PC-9 (cell line): ENCODE results near the gene ALKBH6. TPM values are rescaled to one million over a fixed set of nuclear protein-coding genes. Genes with fewer than 3 reads are reported as not detected.

Experiments used
- BruUV-seq: library from RNA; stranded (reverse); fragments of 400-500 nt; replicated peaks from 2 replicates; lab custom pipeline; 2021; lab: Mats Ljungman, UMichigan
- CTCF ChIA-PET: fragments of 300-600 bp; sonication (Branson Sonifier 250); formaldehyde crosslinking; loops from one replicate; lab custom pipeline; 2022; ENCODE audit warnings: antibody characterized with exemption; lab: Charles Lee
- POLR2A ChIA-PET: fragments of 300-600 bp; sonication (Branson Sonifier 250); formaldehyde crosslinking; loops from one replicate; lab custom pipeline; 2022; ENCODE audit warnings: antibody characterized with exemption; ENCODE audit not compliant: unreplicated experiment; lab: Charles Lee
- DNase-seq, 2 experiments: peaks; one replicate each; pipeline versions ENCODE4 v3.0.0 to v3.0.0-alpha.2; 2015 to 2022; ENCODE audit warnings: mixed read lengths in 1 of 2
- H2AFZ ChIP-seq: fragments of 200-600 bp; sonication (generic); 2 replicates; pipeline ENCODE4 v1.8.1; 2017; ENCODE audit warnings: antibody characterized with exemption
- H3F3A ChIP-seq: fragments of 200-600 bp; sonication (generic); 2 replicates; pipeline ENCODE4 v1.8.1; 2017; ENCODE audit warnings: antibody characterized with exemption, mild to moderate bottlenecking, low read depth; ENCODE audit not compliant: insufficient read depth
- H3K27ac ChIP-seq: fragments of 200-600 bp; sonication (generic); 2 replicates; pipeline ENCODE4 v1.6.1; 2016; ENCODE audit warnings: mixed run types
- H3K27me3 ChIP-seq: fragments of 200-600 bp; sonication (generic); 2 replicates; pipeline ENCODE4 v1.6.1; 2016; ENCODE audit warnings: low read depth, mixed run types; ENCODE audit not compliant: insufficient read depth
- H3K36me3 ChIP-seq: fragments of 200-600 bp; sonication (generic); 2 replicates; pipeline ENCODE4 v1.6.1; 2016; ENCODE audit warnings: low read depth, mixed run types
- H3K4me1 ChIP-seq: fragments of 200-600 bp; sonication (generic); replicated peaks from 2 replicates; pipeline ENCODE4 v1.6.1; 2016; ENCODE audit warnings: mixed run types; ENCODE audit not compliant: insufficient read depth
- H3K4me2 ChIP-seq: fragments of 200-600 bp; sonication (generic); 2 replicates; pipeline ENCODE4 v1.6.1; 2017; ENCODE audit warnings: mixed run types
- H3K4me3 ChIP-seq: fragments of 200-600 bp; sonication (generic); 2 replicates; pipeline ENCODE4 v1.6.1; 2016; ENCODE audit warnings: mixed run types
- H3K79me2 ChIP-seq: fragments of 200-600 bp; sonication (generic); 2 replicates; pipeline ENCODE4 v1.6.1; 2017; ENCODE audit warnings: low read depth, mixed run types
- H3K9me2 ChIP-seq: fragments of 200-600 bp; sonication (generic); 2 replicates; pipeline ENCODE4 v1.8.1; 2017; ENCODE audit warnings: mild to moderate bottlenecking; ENCODE audit not compliant: insufficient read depth
- H3K9me3 ChIP-seq: fragments of 200-600 bp; sonication (generic); 2 replicates; pipeline ENCODE4 v1.8.1; 2016; ENCODE audit warnings: low read depth; ENCODE audit not compliant: insufficient read depth
- H4K20me1 ChIP-seq: fragments of 200-600 bp; sonication (generic); 2 replicates; pipeline ENCODE4 v1.8.1; 2017; ENCODE audit not compliant: insufficient read depth
- EZH2 ChIP-seq: fragments of 200-600 bp; sonication (generic); IDR thresholded peaks from 2 replicates; pipeline ENCODE4 v1.8.0; 2017; ENCODE audit warnings: antibody characterized with exemption, low read depth
- intact Hi-C: fragments of 100-400 bp; cut with micrococcal nuclease; formaldehyde crosslinking; loops from one replicate; pipeline ENCODE4 v1.10.0; 2022; ENCODE audit not compliant: unreplicated experiment
- total RNA-seq: library from RNA; stranded (reverse); gene quantifications from 2 replicates; pipeline ENCODE4 v1.2.3, GENCODE V29; 2021
- TF ChIP-seq, protein P1 (sequence below): fragments of 200-600 bp; sonication (generic); conservative IDR thresholded peaks from 2 replicates; pipeline ENCODE4 v1.6.1; 2017; ENCODE audit warnings: mixed run types, antibody characterized with exemption, mild to moderate bottlenecking, moderate library complexity

ALKBH6 gene
- total RNA-seq, 1 experiment from 2014 or later, result 55.1 TPM

DNA sequence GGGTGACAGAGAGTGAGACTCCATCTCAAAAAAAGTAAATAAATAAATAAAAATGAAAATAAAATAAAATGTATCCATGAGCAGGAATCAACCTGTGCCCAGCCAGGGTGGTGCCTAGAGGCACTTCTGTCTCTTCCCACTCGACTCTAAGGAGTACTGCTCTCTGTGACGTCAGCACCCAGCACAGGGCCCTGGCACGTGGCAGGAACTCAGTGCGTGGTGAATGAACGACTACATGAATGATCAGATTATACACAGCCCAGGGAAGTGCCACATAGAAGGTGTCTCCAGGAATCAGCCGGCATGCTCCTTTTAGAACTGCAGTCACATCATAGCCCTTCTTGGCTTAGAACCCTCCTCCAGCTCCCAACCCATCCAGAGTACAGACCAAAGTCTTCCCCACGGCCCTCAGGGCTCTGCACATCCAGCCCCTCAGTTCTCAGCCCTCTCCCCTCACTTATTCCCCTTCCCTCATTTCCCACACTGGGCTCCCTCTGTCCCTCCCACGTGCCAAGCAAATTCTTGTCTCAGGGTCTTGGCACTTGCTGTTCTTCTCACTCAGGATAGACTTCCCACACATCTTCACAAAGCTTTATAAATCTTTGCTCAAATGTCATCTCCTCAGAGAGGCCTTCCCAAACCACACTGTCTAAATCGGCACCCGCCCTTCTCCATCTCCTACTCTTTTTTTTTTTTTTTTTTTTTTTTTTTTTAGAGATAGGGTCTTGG, 14.5 kb upstream of the ALKBH6 start:
- Histone ChIP-seq H2AFZ (no peak overlapping the region), H3K9me3 (no peaks in the 10 kb centered on the region), H3K36me3 (no peaks in the 10 kb centered on the region), H3K27ac (no peak overlapping the region), H3F3A (no peaks in the 10 kb centered on the region), H3K4me1 (no peaks in the 10 kb centered on the region), H3K4me2 (no peak overlapping the region), H3K4me3 (no peak overlapping the region), H3K9me2 (no peaks in the 10 kb centered on the region), H4K20me1 (no peaks in the 10 kb centered on the region), H3K27me3 (no peaks in the 10 kb centered on the region), H3K79me2 (no peaks in the 10 kb centered on the region)
- DNase-seq, result no peak
- BruUV-seq, result no TSS peak
- POLR2A ChIA-PET, result no interaction called here
- CTCF ChIA-PET, result no interaction called here
- TF ChIP-seq, protein P1, sequence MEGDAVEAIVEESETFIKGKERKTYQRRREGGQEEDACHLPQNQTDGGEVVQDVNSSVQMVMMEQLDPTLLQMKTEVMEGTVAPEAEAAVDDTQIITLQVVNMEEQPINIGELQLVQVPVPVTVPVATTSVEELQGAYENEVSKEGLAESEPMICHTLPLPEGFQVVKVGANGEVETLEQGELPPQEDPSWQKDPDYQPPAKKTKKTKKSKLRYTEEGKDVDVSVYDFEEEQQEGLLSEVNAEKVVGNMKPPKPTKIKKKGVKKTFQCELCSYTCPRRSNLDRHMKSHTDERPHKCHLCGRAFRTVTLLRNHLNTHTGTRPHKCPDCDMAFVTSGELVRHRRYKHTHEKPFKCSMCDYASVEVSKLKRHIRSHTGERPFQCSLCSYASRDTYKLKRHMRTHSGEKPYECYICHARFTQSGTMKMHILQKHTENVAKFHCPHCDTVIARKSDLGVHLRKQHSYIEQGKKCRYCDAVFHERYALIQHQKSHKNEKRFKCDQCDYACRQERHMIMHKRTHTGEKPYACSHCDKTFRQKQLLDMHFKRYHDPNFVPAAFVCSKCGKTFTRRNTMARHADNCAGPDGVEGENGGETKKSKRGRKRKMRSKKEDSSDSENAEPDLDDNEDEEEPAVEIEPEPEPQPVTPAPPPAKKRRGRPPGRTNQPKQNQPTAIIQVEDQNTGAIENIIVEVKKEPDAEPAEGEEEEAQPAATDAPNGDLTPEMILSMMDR, result no peak
- no peak for TF ChIP-seq EZH2
- intact Hi-C loops, result no loop called here

DNA sequence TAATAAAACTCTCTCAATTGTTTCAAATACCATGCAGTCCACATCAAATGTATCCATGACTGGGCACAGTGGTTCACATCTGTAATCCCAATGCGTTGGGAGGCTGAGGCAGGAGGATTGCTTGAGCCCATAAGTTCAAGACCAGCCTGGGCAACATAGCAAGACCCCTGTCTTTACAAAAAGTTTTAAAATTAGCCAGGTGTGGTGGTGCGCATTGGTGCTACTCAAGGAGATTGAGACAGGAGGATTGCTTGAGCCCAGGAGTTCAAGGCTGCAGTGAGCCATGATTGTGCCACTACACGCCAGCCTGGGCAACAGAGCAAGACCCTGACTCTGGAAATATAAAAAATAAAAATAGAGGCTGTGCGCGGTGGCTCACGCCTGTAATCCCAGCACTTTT, 13.7 kb upstream of the ALKBH6 start:
- Histone ChIP-seq H3K27me3 (no peaks in the 10 kb centered on the region), H3K4me2 (no peak overlapping the region), H2AFZ (no peak overlapping the region), H4K20me1 (no peaks in the 10 kb centered on the region), H3K4me3 (no peak overlapping the region), H3K9me2 (no peaks in the 10 kb centered on the region), H3K9me3 (no peaks in the 10 kb centered on the region), H3K79me2 (no peaks in the 10 kb centered on the region), H3K27ac (no peak overlapping the region), H3F3A (no peaks in the 10 kb centered on the region), H3K4me1 (no peaks in the 10 kb centered on the region), H3K36me3 (no peaks in the 10 kb centered on the region)
- no TSS peak for BruUV-seq
- POLR2A ChIA-PET, result no interaction called here
- TF ChIP-seq EZH2, result no peak
- TF ChIP-seq, protein P1, result no peak
- intact Hi-C loops, result no loop called here
- DNase-seq, result no peak
- CTCF ChIA-PET, result no interaction called here

DNA sequence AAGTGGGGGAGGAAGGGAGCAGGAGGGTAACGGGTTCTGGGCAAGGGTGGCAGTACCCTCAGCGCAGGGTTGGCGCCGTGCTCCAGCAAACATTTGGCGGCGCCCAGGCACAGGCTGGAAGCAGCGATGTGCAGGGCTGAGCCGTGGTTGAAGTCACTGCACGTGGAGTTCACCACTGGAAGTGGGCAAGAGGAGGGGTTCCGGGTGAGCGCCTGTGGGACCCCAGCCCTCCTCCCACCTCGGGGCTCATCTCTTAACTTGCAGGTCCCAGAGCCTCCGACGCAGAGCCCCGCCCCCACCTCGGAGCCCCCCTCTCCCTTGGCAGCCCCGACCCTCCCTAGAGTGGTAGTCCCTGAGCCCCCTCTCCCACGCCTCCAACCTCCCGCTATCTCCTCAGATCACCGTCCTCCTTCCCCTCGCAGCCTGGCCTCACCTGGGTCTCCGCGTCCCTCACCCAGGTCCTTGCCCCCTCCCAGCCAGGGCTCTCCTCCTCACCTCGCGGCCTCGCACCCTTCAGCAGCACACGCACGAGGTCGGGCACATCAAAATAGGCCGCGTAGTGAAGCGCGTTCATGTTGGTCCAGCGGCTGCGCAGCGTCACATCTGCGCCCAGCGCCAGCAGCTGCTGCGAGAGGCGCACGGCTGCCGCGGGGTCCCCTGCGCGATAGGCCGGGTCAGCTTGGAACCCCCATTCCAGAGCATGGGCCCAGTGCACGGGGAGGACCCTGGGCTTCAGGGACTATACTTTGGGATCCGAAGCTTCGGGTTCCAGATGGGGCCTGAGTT, 12.3 kb upstream of the ALKBH6 start:
- H4K20me1 ChIP-seq, result no peaks in the 10 kb centered on the region
- H3K9me2 ChIP-seq, result no peaks in the 10 kb centered on the region
- H3K4me3 ChIP-seq, result no peak overlapping the region
- H3K36me3 ChIP-seq, result no peaks in the 10 kb centered on the region
- no peaks in the 10 kb centered on the region for H3K27me3 ChIP-seq
- H3K79me2 ChIP-seq, result no peaks in the 10 kb centered on the region
- H3F3A ChIP-seq, result no peaks in the 10 kb centered on the region
- H3K4me1 ChIP-seq, result no peaks in the 10 kb centered on the region
- no peaks in the 10 kb centered on the region for H3K9me3 ChIP-seq
- H3K4me2 ChIP-seq, result no peak overlapping the region
- DNase-seq, result no peak
- H2AFZ ChIP-seq, result no peak overlapping the region
- CTCF ChIA-PET, result no interaction called here
- no peak overlapping the region for H3K27ac ChIP-seq
- POLR2A ChIA-PET, result no interaction called here
- no peak for TF ChIP-seq EZH2
- TF ChIP-seq, protein P1, result no peak
- intact Hi-C loops, result no loop called here
- BruUV-seq, result no TSS peak
